GM21786 (cell line): Measurements from ENCODE around the gene GDA.
"Not testable (repeated sequence)": the region's sequence is repeated elsewhere in the genome, so short reads cannot be mapped to it uniquely, and the experiment has no call there.

Experiments
- ATAC-seq: cut with Tn5 transposase; IDR thresholded peaks from one replicate; pipeline ENCODE4 v1.9.1; 2021; ENCODE audit not compliant: unreplicated experiment

GDA gene

DNA sequence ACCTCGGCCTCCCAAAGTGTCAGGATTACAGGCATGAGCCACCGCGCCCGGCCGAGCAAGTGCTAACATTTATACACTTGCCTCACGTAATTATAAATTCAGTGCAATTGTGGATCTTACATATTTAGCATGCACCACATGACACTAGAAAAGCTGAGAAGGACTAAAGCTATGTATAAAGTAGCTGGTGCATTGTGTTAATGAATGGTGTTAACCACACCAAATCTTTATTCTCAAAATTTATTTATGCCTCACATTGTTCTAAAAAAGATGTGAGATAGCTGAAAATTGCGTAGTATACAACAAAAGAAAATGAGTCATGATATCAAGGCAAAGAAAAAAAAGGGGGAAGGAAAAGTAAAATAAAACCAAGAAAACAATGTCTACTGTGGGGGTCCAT lies 54.8 kb downstream of the GDA start:
- no peak for ATAC-seq

DNA sequence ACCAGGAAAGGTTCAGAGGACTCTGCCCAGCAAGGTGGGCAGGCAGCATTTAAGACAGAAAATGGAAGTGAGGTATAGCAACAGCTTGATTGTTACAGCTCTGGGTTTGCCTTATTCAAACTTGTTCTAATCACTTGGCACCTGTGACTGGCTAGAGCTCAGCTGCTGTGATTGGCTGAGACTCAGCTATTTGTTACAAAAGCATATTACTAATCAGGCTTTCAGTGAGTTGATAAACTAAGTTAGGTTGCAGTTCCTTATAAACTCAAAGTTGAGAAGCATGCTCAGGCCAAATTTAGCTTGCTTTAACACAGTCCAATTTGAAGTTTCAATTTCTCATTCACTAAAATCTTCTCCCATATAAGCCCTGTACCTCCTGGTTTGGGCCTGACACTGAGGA lies 56.3 kb downstream of the GDA start:
- ATAC-seq = peak; percentile 58

DNA sequence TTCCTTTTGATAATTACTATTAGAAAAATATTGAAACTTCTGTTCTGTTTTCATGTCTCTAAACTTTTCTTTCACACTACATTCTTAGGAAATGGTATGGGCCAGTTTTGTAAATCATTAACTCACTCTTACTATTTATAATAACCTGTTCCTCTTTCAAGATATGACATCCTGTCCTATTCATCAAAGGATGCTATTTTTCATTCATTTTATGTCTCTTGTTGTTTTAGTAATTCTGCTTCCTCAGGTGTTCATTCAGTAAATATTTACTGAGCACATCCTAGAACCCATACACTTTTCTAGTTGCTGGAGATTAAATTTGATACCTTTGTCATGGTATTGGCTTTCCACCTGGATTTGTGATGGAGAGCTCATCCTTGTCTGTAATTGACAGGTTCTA lies 58.0 kb downstream of the GDA start:
- ATAC-seq = peak; percentile 65

DNA sequence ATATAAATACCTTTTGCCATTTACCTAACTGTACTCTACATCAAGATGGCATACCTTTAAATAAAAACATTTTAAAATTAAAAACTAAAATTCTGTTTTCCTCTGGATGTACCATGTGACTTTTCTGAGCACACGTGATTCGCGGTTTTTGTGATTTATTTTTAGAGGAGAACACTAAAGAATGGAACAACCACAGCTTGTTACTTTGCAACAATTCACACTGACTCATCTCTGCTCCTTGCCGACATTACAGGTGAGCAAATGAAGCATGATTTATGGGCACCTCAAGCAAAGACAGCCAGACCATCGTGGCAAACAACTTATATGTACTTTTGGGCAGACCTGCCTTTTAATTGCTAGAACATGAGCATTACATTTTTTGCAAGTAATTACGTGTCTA lies 61.3 kb downstream of the GDA start:
- ATAC-seq = no peak

DNA sequence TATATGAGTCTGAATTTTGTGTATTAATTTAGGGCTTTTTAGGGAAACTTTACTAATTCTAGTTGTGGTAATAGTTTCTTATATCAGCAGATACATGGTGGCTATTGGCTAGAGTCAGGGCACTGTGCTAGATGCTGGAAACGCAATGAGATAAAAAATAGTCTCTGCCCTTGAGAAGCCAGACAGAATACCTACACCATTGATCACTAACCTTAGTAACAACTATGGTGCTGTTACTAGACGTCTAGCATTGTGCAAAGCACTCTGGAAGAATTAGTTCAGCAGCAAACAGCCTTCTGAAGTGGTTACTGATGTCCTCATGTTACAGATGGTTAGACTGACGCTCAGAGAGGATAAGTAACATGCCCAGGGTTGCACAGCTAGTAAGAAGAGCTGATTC lies 61.8 kb downstream of the GDA start:
- ATAC-seq = no peak

DNA sequence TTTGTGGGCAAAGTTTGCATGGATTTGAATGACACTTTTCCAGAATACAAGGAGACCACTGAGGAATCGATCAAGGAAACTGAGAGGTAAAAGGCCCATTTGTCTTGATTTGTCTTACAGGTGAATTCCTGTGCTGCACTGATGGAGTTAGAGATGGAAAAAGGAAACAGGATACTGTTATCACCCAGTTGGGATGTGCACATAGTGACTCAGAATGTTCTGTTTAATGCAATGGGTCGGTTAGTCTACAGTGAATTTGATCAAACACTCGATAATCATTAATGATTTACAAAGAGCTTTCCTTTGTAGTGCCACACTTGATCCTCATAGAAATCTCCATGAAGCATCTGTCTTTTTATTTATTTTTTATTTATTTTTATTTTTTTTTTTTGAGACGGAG lies 64.7 kb downstream of the GDA start:
- ATAC-seq = no peak

DNA sequence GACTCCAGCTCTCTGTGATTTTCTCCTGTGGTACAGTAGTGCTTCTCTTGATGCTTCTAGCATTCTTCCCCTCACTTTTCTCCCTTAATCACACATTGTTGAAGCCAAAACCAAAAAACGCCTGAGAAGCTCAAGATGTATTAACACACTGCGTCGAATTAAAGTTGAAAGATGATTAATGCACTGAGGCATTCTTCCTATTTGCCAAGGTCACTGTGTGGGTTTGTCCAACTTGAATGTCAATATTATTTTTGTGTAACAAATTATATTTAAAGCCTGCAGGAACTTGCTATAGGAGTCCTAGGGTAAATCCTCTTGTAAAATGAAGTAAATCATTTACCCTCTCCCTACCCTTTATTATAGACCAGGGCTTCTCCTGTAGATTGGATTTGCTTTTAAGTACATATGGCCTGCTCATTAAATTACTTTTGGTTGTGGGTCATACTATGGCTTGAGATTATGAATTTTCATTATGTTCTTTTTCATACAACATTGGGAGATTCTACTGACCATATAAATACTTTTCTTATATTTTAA lies 68.1 kb downstream of the GDA start:
- ATAC-seq = no peak

DNA sequence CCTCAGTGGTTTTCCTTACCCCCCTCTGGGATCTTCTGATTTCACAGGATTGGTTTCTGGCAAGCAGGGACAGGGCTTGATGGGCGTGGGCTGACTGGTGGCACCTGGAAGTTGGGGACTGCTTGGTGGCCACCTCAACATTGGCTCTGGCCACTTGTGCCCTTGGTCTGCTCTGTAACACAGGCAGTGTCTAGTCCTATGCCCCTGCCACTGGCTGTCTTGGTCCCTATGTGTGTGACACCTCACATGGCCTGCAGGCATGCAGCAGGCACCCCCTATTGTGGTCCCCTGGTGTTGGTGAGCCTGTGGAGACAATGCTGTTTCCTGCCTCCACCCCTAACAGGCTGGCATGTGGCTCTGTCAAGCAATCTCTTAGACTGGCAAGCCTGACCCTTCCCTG lies 71.3 kb downstream of the GDA start:
- no peak for ATAC-seq

DNA sequence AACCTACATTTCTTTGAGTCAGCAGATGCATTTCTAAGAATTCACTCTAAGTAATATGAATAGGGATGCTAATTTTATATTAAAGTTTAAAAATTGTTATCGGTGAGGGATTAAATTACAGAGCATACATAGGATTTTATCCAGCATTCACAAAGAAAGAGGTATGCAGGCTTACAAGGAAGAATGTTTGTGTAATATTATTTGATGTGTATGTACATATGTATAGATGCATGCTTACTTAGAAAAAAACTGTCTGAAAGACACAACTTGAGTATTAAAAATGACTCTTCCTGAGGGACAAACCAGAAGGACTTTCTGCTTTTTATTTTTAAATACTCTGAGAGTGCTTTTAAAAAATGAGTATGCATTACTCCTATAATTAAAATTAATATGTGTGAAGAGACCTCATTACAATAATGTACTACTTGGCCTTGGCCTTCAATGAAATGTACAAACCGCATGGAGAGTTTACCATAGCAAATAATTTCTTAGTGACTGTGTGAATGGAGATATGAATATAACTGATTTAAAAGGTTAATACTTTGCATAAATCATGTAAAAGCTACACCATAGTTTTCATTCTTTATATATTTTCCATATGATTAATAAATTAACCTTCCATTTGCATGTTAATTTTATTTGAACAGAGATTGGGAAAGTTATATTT lies 77.0 kb downstream of the GDA start:
- no peak for ATAC-seq

DNA sequence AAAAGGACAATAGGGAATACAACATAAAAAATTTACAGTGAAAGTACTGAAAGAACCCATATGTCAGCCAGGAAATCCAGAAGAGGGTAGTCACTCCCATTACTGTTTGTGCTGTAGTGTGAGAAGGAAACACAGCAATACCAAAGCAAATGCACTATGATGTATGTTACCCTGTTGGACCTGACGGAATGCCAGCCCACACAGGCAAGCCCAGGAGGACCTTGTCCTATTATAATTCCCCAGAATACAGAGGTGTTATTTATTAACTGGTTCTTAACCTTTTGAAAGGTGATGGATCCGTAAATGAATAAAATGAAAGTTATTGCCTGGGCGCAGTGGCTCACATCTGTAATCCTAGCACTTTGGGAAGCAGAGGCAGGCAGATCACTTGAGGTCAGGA lies 79.0 kb downstream of the GDA start:
- ATAC-seq = no peak

DNA sequence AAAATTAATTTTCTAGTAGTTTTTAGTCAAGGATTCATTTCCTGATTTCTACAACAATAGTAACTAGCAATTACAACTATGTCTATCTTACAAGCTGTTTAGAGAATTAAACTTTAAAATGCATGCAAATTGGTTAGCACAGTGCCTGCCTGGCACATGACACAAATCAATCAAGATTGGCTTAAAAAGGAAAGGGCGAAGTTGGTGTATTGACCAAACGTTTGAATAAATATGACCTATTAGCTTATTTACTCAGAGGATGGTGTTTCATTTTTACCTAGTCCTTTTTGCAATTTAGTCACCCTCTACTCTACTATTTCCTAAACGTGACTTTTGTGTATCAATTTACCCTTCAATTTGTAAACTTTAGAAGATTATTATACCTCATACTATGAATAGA lies 83.5 kb downstream of the GDA start:
- ATAC-seq = no peak

DNA sequence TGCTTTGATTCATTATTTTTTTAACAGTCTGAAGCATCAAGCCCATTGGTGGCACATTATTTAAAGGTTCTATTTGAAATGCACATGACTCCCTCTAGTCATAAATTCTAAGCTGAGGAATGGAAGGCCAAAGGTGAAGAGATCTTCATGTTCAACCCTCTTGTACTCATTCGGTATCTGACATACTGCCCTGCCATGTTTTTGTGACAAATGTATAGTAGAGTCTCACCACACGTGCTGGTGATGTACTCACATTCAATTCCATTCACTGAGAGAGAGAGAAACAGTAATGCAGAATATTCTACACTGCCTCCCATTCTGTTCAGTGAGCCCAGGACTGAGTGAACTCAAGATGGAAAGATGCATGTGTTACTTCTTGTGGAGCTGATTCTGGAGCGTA lies 98.3 kb downstream of the GDA start:
- no peak for ATAC-seq

DNA sequence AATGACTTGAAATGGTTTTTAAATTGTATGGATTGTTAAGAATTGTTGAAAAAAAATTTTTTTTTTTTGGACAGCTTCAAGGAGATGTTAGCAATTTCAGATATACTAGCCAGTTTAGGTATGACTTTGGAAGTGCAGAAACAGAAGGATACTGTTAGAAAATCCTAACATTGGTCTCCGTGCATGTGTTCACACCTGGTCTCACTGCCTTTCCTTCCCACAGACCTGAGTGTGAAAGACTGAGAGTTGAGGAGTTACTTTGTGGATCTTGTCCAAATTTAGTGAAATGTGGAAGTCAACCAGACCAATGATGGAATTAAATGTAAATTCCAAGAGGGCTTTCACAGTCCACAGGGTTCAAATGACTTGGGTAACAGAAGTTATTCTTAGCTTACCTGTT lies 102.3 kb downstream of the GDA start:
- no peak for ATAC-seq

DNA sequence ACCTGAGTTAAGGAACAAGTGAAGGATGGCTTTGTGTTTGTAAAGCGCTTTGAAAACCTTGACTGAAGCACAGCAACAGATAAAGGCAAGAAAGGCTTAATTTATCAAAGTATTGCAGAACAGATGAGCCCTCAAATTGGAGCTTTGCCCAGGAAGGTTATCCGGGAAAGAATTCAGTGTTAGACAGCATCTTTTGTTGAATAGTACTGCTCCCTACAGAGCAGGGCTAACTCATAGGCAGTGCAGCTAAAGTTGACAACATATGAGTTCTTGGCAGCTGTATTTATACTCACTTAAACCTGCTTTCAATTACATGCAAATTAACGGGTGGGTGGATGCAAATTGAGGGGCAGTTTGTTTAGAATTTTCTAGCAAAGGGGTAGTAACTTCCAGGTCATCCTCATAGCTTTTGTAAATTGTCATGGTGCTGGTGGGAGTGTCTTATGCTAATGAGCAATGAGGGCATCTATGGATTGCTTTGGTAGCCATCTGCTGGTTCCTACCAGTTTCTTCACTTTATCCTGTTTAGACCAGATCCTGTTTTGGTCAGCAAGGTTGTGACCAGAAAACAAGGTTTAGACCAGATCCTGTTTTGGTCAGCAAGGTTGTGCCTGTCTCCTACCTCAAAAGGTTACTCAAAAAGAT lies 105.8 kb downstream of the GDA start:
- ATAC-seq = no peak

DNA sequence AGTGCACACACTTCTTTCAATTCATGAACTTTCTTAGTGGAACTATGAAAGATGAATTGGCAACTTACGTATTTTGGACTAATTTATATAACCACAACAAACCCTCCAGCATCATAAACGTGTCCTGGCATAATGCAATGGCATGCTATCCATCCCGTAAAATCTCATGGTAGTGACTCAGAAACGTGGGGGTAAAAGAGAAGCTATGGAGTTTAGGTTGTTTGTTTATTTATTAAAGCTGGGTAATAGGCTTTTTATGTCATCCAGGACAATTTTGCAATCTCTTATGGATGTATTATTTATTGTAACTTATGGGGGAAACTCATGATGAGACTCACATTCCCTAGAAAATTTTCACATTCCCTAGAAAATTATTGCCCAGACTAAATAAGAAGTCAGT lies 106.3 kb downstream of the GDA start:
- ATAC-seq = no peak

DNA sequence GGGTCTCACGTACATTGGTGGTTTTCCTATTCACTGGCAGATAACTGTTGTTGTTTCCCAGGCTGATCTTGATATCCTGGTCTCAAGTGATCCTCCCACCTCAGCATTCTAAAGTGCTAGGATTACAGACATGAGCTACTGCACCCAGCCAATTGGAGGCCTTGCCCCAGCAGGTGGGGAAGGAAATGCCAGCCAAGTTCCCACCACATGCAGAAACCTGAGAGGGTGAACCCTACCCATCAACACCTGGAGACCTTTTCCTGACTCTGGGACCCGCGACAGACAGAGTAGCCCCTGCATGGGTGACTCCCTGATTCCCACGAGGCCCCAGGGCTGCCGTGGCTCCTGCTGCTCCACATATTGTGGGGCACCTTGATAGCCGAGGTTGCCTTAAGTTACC lies 107.7 kb downstream of the GDA start:
- no peak for ATAC-seq

DNA sequence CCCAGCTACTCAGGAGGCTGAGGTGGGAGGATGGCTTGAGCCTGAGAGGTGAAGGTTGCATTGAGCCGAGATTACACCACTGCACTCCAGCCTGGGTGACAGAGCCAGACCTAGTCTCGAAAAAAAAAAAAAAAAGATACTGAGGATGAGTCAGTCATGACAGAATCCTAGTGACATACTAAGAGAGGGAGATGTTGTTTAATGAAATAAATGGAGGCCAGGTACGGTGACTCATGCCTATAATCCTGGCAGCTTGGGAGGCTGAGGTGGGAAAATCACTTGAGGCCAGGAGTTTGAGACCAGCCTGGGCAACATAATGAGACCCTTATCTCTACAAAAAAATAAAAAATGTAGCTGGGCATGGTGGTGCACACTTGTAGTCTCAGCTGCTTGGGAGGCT lies 108.6 kb downstream of the GDA start:
- no peak for ATAC-seq

DNA sequence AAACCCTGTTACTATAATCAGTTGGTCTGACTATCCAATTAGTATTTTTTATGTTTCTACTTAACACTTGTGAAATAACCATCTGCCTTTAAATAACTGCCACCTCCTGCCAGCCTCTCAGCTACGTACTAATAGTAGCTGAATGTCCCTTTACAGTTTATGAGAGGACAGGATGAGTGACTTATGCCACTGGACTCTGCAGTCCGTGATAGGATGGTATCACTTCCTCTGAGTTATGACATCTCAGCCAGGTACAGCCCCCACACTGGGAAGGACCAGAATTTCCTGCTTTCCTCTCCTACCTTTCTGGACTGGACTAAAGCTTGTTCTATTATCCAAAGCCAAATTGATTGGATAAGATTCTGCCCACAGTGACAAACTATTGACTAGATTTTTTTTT lies 112.8 kb downstream of the GDA start:
- no peak for ATAC-seq

DNA sequence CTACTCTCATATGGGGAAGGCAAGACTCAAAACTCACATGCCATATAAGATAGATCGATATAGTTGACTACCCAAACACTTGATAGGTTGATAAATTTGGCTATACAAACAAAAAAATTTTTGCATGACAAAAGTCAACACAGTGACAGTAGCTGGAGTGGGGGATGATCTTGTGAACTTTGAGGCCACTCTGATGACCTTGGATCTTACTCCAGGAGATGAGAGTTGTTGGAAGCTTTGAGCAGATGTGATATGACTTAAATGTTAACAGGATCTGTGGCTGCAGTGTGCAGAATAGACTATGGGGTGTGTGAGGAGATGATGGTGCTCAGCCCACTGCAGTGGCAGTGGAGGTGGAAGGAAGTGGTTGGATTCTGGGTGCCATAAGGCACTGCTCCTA lies 114.3 kb downstream of the GDA start:
- no peak for ATAC-seq

DNA sequence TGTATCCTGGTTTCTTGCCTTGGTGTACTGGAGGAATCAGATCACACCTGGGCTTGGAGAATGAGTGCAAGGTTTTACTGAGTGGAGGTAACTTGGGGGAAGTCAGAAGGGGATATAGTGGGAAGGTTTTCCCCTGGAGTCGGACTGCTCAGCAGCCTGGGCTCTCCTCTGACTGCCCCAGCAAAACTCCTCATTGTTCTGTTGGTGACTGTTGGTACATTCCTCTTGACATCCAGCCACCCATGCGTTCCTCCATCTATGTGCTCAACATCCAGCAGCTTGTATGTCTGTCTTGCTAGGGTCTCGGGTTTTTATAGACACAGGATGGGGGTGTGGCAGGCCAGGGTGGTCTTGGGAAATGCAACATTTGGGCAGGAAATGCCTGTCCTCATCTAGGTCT lies 119.7 kb downstream of the GDA start:
- no peak for ATAC-seq

DNA sequence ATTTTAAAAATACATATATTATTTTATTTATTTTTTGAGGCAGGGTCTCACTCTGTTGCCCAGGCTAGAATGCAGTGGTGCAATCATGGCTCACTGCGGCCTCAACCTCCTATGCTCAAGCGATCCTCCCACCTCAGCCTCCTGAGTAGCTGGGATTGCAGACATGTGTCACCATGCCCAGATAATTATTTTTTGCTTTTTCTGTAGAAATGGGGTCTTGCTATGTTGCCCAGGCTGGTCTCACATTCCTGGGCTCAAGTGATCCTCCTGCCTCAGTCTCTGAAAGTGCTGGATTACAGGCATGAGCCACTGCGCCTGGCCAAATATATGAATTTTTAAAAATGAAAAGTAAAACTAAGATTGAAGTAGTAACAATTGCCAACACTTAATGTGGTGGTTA lies 121.1 kb downstream of the GDA start:
- ATAC-seq = not testable (repeated sequence)

DNA sequence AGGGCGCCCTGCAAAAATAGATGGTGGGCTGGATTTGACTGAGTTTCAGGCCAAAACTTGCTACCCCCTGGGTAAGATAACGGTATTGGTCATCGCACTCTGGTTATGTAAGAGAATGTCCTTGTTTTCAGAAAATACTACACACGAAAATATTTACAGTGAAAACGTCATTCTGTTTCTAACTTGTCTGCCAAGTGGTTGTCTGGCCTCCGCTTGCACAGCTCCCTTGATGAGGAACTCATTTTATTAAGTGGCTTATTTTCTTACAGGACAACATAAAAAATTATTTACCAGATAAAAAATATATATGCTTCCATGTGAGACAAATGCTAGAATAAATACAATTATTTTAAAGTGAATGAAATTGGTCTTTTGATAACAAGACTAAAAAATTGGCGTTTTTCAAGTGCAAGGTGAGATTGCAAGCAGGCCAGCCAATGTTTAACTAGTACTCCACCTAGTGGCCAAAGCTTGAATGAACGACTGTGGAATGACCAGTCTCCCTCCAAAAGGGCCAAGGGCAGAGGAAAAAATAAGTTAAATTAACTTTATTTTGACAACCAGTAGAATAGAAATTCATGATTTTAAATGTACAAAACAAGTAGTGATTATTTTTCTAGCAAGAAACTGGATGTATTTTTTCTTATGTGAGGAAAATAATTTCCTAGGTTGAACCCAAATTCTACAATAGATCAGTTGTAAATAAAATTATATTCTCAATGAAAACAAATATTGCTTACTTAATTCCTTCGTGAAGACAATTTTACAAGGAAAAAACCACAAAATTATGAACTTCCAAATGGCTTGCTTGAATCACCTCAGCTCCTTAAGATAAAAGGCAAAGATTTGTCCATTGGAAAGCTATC lies 122.6 kb downstream of the GDA start:
- peak; percentile 40 for ATAC-seq
